ENCODE data around the gene OCA2. TPM values are rescaled to one million over a fixed set of nuclear protein-coding genes. Genes with fewer than 3 reads are reported as not detected.

OCA2 gene
- polyA plus RNA-seq, 3 donors: not detected

DNA sequence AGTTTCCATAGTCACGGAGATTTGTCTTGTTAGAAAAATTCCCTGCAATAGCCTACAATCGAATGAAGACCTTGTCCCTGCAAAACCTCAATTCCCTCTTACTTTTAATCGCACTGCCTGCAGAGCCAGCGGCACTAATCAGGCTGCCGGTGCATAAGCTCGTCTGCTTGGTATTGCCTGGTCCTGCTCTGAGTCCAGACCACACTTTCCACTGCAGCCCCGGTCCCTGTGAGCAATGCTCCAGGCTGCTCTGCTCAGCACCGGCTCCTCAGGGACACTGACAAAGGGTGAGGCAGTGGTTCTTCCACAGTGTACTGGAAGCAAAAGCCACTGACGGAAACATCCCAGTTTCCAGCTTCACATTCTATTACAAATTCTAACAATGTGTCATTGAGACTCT lies 164.3 kb downstream of the OCA2 start:
- H3K4me1 ChIP-seq (ENCODE audit: control insufficient read depth in 1 of 2, insufficient read depth in 2 of 2, low read length in 2 of 2): no peaks in the 10 kb centered on the region
- WGBS (ENCODE audit: insufficient coverage): 79% methylated on average over 7 of the region's 9 CpGs
- no peak overlapping the region for H3K9ac ChIP-seq (ENCODE audit: insufficient read depth, low read length, poor library complexity, severe bottlenecking)
- Mint-ChIP-seq H3K27me3 (ENCODE audit: low read depth in 3 of 3) (no peaks in the 10 kb centered on the region), H3K4me3 (no peak overlapping the region), H3K27ac (no peak overlapping the region), H3K4me1 (no peaks in the 10 kb centered on the region), H3K36me3 (no peaks in the 10 kb centered on the region), H3K9me3 (peaks cover 6 to 39% (median 22%) of the 10 kb centered on the region in 7 donors)
- no peak overlapping the region for H2AFZ ChIP-seq (ENCODE audit: insufficient read depth, low read depth, low read length, poor library complexity, severe bottlenecking)
- H3K4me3 ChIP-seq (replicated peaks in 1 of 3; ENCODE audit: low read depth in 2 of 3, low read length in 3 of 3): no peak overlapping the region
- no peaks in the 10 kb centered on the region for H3K27me3 ChIP-seq (ENCODE audit: control insufficient read depth in 2 of 2, insufficient read depth in 2 of 2, low read length in 2 of 2)
- no peak for DNase-seq
- H3K4me2 ChIP-seq (replicated peaks; ENCODE audit: extremely low read depth, low read length, poor library complexity, severe bottlenecking): no peak overlapping the region
- no peaks in the 10 kb centered on the region for H3K79me2 ChIP-seq (ENCODE audit: insufficient read depth, low read length)
- H3K9me3 ChIP-seq (replicated peaks in 1 of 2; ENCODE audit: control insufficient read depth in 1 of 2, insufficient read depth in 1 of 2, low read length in 2 of 2): peaks cover 20 to 28% of the 10 kb centered on the region in 2 donors
- no peaks in the 10 kb centered on the region for H4K20me1 ChIP-seq (ENCODE audit: insufficient read depth, low read length)
- intact Hi-C loops (cut with micrococcal nuclease): no loop called here
- TF ChIP-seq, protein P1, sequence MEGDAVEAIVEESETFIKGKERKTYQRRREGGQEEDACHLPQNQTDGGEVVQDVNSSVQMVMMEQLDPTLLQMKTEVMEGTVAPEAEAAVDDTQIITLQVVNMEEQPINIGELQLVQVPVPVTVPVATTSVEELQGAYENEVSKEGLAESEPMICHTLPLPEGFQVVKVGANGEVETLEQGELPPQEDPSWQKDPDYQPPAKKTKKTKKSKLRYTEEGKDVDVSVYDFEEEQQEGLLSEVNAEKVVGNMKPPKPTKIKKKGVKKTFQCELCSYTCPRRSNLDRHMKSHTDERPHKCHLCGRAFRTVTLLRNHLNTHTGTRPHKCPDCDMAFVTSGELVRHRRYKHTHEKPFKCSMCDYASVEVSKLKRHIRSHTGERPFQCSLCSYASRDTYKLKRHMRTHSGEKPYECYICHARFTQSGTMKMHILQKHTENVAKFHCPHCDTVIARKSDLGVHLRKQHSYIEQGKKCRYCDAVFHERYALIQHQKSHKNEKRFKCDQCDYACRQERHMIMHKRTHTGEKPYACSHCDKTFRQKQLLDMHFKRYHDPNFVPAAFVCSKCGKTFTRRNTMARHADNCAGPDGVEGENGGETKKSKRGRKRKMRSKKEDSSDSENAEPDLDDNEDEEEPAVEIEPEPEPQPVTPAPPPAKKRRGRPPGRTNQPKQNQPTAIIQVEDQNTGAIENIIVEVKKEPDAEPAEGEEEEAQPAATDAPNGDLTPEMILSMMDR (IDR thresholded peaks at IDR 0.05): no peak
- no peaks in the 10 kb centered on the region for H3K36me3 ChIP-seq (replicated peaks in 1 of 2; ENCODE audit: control insufficient read depth in 1 of 2, insufficient read depth in 2 of 2, low read length in 2 of 2)
- H3K27ac ChIP-seq (ENCODE audit: low read depth in 1 of 2, low read length in 2 of 2): no peak overlapping the region

- H3K27me3 Mint-ChIP-seq (ENCODE audit: low read depth in 3 of 3): no peaks in the 10 kb centered on the region
- Histone ChIP-seq H3K4me3 (replicated peaks in 1 of 3; ENCODE audit: low read depth in 2 of 3, low read length in 3 of 3) (no peak overlapping the region), H3K27ac (ENCODE audit: low read depth in 1 of 2, low read length in 2 of 2) (no peak overlapping the region), H3K9me3 (replicated peaks in 1 of 2; ENCODE audit: control insufficient read depth in 1 of 2, insufficient read depth in 1 of 2, low read length in 2 of 2) (peaks cover 20 to 28% of the 10 kb centered on the region in 2 donors), H3K27me3 (ENCODE audit: control insufficient read depth in 2 of 2, insufficient read depth in 2 of 2, low read length in 2 of 2) (no peaks in the 10 kb centered on the region), H4K20me1 (ENCODE audit: insufficient read depth, low read length) (no peaks in the 10 kb centered on the region), H3K79me2 (ENCODE audit: insufficient read depth, low read length) (no peaks in the 10 kb centered on the region), H3K4me1 (ENCODE audit: control insufficient read depth in 1 of 2, insufficient read depth in 2 of 2, low read length in 2 of 2) (no peaks in the 10 kb centered on the region), H2AFZ (ENCODE audit: insufficient read depth, low read depth, low read length, poor library complexity, severe bottlenecking) (no peak overlapping the region), H3K4me2 (replicated peaks; ENCODE audit: extremely low read depth, low read length, poor library complexity, severe bottlenecking) (no peak overlapping the region), H3K36me3 (replicated peaks in 1 of 2; ENCODE audit: control insufficient read depth in 1 of 2, insufficient read depth in 2 of 2, low read length in 2 of 2) (no peaks in the 10 kb centered on the region), H3K9ac (ENCODE audit: insufficient read depth, low read length, poor library complexity, severe bottlenecking) (no peak overlapping the region)
- no peaks in the 10 kb centered on the region for H3K4me1 Mint-ChIP-seq
- 100% methylated on average over 6 of the region's 6 CpGs for WGBS (ENCODE audit: insufficient coverage)
- H3K4me3 Mint-ChIP-seq: no peak overlapping the region
- DNase-seq: no peak
- intact Hi-C loops (cut with micrococcal nuclease): no loop called here
- H3K36me3 Mint-ChIP-seq: no peaks in the 10 kb centered on the region
- peaks cover 6 to 36% (median 24%) of the 10 kb centered on the region in 7 donors for H3K9me3 Mint-ChIP-seq
- H3K27ac Mint-ChIP-seq: no peak overlapping the region
- TF ChIP-seq, protein P1 (IDR thresholded peaks at IDR 0.05): no peak
Measured at GRCh38 chr15:27933562-27933961, 165.6 kb downstream of the OCA2 start.
